GM19351 (cell line): Measurements from ENCODE around the gene PISD.
A peak's percentile ranks its signal among the peaks of the same experiment; 100 is the strongest.

Source experiments
- ATAC-seq: cut with Tn5 transposase; IDR thresholded peaks from one replicate; pipeline ENCODE4 v1.9.1; 2021; ENCODE audit warnings: mild to moderate bottlenecking, moderate library complexity; ENCODE audit not compliant: unreplicated experiment

The PISD gene

GRCh38 chr22:31652911-31653684 is 8.9 kb downstream of the PISD start:
- no peak for ATAC-seq

DNA sequence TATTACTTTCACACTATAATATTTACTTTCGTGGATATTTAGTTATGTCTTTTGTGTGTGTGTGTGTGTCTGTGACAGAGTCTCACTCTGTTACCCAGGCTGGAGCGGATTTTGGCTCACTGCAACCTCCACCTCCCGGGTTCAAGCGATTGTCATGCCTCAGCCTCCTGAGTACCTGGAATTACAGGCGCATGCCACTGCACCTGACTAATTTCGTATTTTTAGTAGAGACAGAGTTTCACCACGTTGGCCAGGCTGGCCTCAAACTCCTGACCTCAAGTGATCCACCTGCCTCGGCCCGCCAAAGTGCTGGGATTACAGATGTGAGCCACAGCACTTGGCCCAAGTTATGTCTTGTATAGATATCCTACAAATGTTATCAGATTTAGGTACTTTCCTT is 9.9 kb downstream of the PISD start:
- ATAC-seq, result no peak

DNA sequence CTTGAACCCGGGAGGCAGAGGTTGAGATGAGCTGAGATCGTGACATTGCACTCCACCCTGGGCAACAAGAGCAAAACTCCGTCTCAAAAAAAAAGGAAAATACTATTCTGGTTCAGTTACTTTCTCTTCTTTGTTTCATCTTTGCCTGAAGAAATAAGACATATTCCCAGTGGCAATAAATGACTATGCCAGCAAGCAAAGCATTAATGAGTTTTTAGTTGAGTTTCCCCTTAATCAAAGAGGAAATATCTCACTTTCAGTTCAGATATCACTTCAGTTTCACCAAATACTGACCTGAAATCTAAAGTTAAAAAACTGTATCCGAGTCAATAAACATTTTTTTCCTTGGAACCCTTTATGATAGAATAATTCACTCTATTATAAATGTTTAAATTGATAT is 10.4 kb downstream of the PISD start:
- no peak for ATAC-seq

DNA sequence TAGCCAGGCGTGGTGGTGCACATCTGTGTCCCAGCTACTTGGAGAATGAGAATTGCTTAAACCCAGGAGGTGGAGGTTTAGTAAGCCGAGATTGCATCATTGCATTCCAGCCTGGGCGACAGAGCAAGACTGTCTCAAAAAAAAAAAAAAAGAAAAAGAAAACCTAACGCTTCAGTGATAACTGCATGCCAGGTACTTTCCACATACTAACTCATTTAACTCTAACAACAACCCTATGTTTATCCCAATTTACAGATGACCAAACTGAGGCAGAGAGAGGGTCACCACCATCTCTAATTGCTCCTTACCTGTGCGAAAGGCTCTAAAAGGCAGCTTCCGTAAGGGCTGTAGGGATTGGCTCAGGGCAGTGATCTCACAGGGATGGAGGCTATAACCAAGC is 11.6 kb downstream of the PISD start:
- no peak for ATAC-seq

DNA sequence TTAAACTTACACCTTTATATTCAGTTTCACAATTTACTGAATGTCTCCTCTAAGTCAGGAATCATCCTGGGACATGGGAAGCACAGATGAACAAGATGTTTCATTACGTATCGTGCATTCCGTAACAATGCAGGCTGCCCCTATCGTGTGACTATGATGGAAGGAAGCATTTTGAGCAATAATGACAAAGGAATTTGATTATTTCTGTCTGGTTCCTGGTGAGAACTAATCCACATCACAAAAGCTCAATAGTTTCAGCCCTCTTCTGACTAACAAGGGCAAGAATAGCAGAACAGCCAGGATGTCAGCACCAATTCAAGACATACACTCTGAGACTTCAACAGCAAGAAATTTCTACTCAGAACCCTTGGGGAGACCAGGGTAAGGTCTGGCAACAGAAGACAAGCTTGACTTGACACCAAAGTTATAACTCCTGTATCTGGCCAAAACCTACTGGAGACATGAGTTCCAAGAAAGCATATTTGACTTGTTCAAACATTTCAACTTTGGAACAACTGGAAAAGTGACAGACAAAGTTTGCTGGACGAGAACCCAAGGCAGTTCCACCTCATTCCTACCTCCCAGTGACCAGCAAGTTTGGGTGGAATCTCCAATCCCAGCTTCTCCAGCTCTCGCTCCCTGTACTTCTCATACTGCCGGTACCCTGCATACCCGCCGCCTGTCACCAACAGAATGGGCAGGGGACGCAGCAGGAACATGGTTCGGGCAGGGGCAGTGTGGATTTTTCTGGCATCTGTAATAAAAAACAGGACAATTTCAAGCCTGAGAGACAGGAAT is 14.3 kb downstream of the PISD start:
- no peak for ATAC-seq

GRCh38 chr22:31647066-31647465 is 14.9 kb downstream of the PISD start:
- no peak for ATAC-seq

DNA sequence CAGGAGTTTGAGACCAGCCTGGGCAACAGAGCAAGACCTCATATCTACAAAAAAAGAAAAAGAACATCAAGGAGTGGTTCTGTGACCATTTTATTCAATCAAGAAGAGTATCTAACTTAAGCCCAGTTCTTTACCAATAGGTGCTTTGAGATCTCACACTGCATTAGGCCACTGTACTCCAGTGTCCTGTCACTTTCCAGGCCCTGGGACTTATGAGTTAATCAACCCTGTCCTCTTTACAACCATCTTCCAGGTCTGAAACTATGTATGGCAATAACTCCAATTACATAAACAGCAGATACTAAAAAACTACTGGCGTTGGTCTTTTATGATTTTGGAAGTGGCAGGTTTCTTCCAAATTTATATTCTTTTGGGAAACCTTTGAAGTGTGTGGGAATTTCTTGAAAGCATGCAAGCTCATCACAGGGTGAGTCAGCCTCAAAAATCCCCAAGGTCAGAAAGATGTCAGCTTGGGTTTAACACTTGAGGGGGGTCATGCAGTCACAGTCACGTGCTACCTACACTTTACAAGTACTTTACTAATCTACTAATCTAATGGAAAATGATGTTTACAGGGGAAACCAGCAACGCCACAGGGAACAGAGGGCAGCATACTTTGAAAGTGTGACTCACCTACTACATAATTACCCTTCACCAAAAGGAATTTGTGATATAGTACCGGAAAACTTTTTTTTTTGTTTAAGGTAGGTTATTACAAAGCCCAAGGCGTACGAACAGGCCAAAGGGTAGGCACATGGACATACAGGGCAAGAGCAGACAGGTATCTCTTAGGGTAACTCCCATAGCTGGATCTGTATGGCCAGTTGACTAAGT is 15.6 kb downstream of the PISD start:
- ATAC-seq, result no peak

DNA sequence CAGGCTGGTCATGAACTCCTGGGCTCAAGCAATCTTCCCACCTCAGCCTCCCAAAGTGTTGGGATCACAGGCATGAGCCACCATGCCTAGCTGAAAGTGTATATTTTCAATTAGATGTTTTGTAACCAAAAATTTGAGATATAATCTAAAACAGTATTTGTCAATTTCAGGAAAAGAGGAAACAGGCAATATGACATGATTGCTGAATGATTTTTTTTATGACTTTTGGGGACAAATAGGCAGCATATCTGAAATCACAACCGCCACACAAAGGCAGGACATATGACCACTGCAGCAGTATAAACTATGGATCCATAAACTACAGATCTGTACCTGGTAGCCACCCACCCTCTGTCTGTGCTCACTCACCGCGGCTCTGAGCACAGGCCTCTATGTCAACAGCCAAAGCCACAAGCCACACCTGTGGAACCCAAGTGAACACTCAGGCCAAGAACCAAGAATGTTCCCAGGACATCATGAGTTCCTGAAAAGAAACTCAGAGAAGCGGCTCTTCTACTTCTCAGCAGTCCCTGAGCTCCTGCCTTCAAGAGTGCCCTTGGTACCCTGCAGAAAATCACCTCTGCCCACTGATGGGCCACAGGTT is 22.5 kb downstream of the PISD start:
- ATAC-seq, result no peak

GRCh38 chr22:31637891-31638618 is 24.0 kb downstream of the PISD start:
- ATAC-seq, result peak; percentile 41

GRCh38 chr22:31637447-31637890 is 24.5 kb downstream of the PISD start:
- ATAC-seq, result peak; percentile 58

DNA sequence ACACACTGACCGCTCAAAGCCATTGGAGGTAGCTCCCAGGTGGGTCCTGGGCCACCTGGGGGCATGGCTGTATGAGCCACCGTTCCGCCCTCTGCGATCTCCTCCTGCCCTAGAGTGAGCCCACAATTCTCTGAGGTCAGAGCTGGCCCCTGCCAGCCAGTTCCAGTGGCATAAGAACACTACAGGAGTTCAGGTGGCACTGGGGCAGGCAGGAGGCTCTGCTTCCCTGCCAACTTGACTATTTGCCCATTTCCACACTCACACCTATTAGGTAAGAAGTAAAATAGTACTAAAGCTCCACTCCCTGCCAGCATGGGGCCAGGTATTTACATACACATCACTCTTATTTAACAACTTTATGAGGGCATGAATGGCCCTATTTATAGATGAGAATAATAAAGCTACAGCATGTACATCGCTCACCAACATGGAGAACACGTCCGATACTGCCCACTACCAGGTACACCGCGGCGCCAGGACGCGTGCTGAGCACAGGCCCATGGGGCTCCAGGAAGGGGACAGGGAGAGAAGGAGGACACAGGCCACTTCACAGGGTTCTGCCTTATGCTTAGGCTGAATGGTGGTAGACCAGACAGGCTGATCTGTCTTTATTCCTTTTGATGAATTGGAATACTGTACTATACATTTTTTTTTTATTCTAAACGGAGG is 26.2 kb downstream of the PISD start:
- ATAC-seq, result no peak

GRCh38 chr22:31631436-31631835 is 30.6 kb downstream of the PISD start:
- ATAC-seq, result no peak

- ATAC-seq, result no peak
Observed at GRCh38 chr22:31630331-31631329, 31.4 kb downstream of the PISD start.

DNA sequence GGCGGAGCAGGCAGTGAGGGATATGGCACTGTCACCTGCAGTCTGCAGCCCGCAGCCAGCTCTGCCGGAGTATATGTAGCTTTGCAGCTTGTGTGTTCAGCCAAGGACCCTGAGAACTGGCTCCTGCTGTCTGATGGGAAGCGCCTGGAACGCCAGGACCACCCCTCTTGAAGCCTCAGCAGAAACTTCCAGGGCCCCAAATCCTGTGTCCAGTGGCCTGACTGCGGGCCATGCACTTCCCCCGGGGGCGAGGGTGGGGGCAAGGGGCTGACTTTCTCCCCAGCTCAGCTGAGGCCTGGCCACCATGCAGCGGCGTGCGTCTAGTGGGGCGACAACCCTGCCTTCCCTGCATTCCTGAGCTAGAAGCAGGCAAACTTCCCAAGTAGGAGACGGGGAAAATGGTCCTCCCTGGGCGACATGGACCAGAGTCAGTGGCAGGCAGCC is 32.3 kb downstream of the PISD start:
- no peak for ATAC-seq

DNA sequence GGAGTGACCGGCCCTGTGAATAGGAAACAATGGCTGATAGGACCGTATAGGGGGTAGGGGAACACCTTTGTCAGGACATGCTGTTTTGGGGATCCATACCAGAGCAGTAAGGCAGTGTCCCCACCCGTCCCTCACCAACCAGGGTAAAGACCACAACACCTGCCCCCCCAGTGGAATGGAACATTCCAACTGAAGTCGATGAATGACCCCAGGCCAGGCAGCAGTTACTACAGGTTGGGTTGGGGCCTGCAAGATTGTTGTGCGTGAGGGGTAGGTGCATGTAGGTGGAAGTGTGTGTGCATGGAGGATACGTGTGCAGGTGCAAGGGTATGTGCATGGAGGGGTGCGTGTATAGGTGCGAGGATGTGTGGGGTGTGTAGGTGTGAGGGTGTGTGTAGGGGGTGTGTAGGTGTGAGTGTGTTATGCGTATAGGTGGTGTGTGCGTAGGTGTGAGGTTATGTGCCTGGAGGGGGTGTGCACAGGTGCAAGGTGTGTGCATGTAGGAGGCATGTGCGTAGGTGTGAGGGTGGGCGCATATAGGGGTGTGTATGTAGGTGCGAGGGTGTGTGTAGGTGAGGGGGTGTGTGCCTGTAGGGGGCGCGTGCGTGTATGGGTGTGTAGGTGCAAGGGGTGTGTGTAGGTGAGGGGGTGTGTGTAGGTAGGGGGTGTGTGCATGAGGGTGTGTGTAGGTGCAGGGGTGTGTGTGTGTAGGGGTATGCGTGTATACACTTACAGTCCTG is 32.9 kb downstream of the PISD start:
- no peak for ATAC-seq

DNA sequence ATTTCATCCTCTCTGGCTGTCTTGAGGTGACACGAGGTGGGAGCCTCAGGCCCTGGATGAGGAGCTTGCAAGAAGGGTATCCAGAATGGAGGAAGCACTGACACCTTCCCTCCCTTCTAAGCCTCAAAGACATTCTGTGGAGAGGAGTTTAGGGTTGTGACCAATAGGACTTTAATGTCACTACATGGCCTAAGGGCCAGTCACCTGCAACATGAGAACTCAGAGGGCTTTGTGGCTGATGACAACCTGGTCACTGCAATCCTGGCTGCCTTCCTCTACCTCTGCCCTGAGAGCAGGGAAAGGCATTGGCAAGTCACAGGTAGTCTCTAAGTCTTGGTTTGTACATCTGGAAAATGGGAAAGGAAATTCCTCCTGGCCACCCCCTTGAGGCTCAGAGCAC is 33.7 kb downstream of the PISD start:
- ATAC-seq, result no peak

DNA sequence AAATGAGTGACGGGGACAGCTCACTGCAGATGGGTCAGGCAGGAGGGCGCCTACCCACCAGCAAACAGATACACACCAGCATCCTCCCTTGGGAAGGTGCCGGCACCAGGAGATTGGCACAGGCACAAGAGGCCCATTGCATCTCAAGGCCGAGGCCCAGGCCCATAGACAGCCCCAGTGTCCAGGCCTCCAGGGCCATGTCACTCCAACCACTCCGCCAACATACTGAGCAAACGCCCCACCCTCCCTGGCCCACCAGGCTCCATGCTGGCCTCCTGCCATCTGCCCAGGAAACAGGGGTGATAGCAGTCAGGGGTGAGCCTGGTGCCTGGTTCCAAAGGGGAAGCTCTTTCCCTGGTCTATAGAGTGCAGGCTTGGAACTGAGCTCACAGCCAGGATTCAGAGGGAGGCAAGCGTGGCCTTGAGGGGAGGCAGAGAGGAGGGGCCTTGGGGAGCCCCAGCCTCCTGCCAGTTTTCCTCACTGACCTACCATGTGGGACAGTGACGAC is 34.7 kb downstream of the PISD start:
- ATAC-seq, result no peak
